Keratinocyte (primary cell): ENCODE results near the gene NR1H4. TPM values are rescaled to one million over a fixed set of nuclear protein-coding genes. Genes with fewer than 3 reads are reported as not detected.

Experiments
- DNase-seq: peaks from one replicate; pipeline ENCODE4 v3.0.0-alpha.2; 2011; ENCODE audit warnings: low read depth, missing footprints, low spot score
- FAIRE-seq: peaks from 2 replicates; lab custom pipeline; 2011; peaks lifted over from hg19 to GRCh38; lab: Jason Lieb, UNC
- H2AFZ ChIP-seq: 2 replicates; pipeline ENCODE4 v1.6.0; 2012; ENCODE audit warnings: low read length, control low read depth, inconsistent platforms; ENCODE audit not compliant: control insufficient read depth
- H3K27ac ChIP-seq: 2 replicates; pipeline ENCODE4 v1.5.1; 2011; ENCODE audit warnings: low read length; ENCODE audit not compliant: control insufficient read depth, insufficient read depth
- H3K27me3 ChIP-seq: 3 replicates; pipeline ENCODE4 v1.6.0; 2011; ENCODE audit warnings: low read length; ENCODE audit not compliant: control insufficient read depth, insufficient read depth; ENCODE audit errors: extremely low read depth
- H3K36me3 ChIP-seq, 2 experiments: 2 replicates in 1 of 2; 3 replicates in 1 of 2; pipeline ENCODE4 v1.5.1; 2011; ENCODE audit warnings: low read length in 2 of 2, mild to moderate bottlenecking in 1 of 2; ENCODE audit not compliant: control insufficient read depth in 2 of 2, insufficient read depth in 2 of 2; ENCODE audit errors: extremely low read depth in 1 of 2
- H3K4me1 ChIP-seq: 3 replicates; pipeline ENCODE4 v1.5.1; 2011; ENCODE audit warnings: low read length; ENCODE audit not compliant: control insufficient read depth, insufficient read depth; ENCODE audit errors: extremely low read depth
- H3K4me2 ChIP-seq: 3 replicates; pipeline ENCODE4 v1.6.0; 2011; ENCODE audit warnings: low read depth, low read length; ENCODE audit not compliant: control insufficient read depth, insufficient read depth; ENCODE audit errors: extremely low read depth
- H3K4me3 ChIP-seq, 3 experiments: fragments of 200-600 bp in 1 of 3; sonication (generic) in 1 of 3; 2 replicates in 2 of 3; 3 replicates in 1 of 3; pipeline ENCODE4 v1.5.1; 2011 to 2016; ENCODE audit warnings: low read length in 3 of 3, mild to moderate bottlenecking in 3 of 3, control low read depth in 2 of 3, inconsistent platforms in 1 of 3, low read depth in 1 of 3, mixed read lengths in 1 of 3, mixed run types in 1 of 3, moderate library complexity in 1 of 3; ENCODE audit not compliant: control insufficient read depth in 2 of 3, insufficient read depth in 2 of 3; ENCODE audit errors: extremely low read depth in 1 of 3
- H3K79me2 ChIP-seq: 2 replicates; pipeline ENCODE4 v1.6.0; 2012; ENCODE audit warnings: low read length; ENCODE audit not compliant: control insufficient read depth, insufficient read depth
- H3K9ac ChIP-seq: 3 replicates; pipeline ENCODE4 v1.6.0; 2011; ENCODE audit warnings: low read length; ENCODE audit not compliant: control insufficient read depth, insufficient read depth; ENCODE audit errors: extremely low read depth
- H3K9me1 ChIP-seq: 3 replicates; pipeline ENCODE4 v1.6.0; 2011; ENCODE audit warnings: low read length; ENCODE audit not compliant: control insufficient read depth, insufficient read depth; ENCODE audit errors: extremely low read depth
- H3K9me3 ChIP-seq: 2 replicates; pipeline ENCODE4 v1.5.1; 2012; ENCODE audit warnings: low read depth, low read length; ENCODE audit not compliant: control insufficient read depth
- H4K20me1 ChIP-seq: 3 replicates; pipeline ENCODE4 v1.6.0; 2011; ENCODE audit warnings: low read length; ENCODE audit not compliant: control insufficient read depth, insufficient read depth; ENCODE audit errors: extremely low read depth
- EZH2 ChIP-seq: IDR thresholded peaks from one replicate; pipeline ENCODE4 v1.6.1; 2012; ENCODE audit warnings: inconsistent platforms, mild to moderate bottlenecking, low read length, moderate library complexity
- dilution Hi-C: fragments of 300-500 bp; cut with MboI; formaldehyde crosslinking; loops from one replicate; pipeline ENCODE4 v1.7.0; 2020; ENCODE audit warnings: low sequenced_read_pairs; ENCODE audit not compliant: extremely low pct_ligation_motif_present
- polyA plus RNA-seq, 5 experiments: library from polyadenylated mRNA; depleted of rRNA in 3 of 5; stranded (reverse) in 3 of 5; stranded (forward) in 1 of 5; unstranded in 1 of 5; fragments of >200 nt; gene quantifications; 1 replicate in 1 of 5; 2 replicates in 3 of 5; 3 replicates in 1 of 5; pipeline versions ENCODE4 v1.2.1 to v1.2.3, GENCODE V29; 2011 to 2012; ENCODE audit warnings: missing spikeins in 2 of 5, low read depth in 1 of 5, low replicate concordance in 1 of 5
- TF ChIP-seq, protein P1 (sequence below), 3 experiments: IDR thresholded peaks in 1 of 3; conservative IDR thresholded peaks in 1 of 3; optimal IDR thresholded peaks in 1 of 3; 2 replicates in 2 of 3; 3 replicates in 1 of 3; pipeline versions ENCODE3 to v1.5.1; 2011; ENCODE audit warnings: low read length in 3 of 3, mild to moderate bottlenecking in 3 of 3, moderate library complexity in 2 of 3, control low read depth in 1 of 3, inconsistent platforms in 1 of 3; ENCODE audit not compliant: insufficient read depth in 2 of 3; ENCODE audit errors: extremely low read depth in 1 of 3

The NR1H4 gene
- polyA plus RNA-seq, 1 donor (not counting 4 experiments of a cell fraction or from before 2014, with no cell fraction given) = not detected

DNA sequence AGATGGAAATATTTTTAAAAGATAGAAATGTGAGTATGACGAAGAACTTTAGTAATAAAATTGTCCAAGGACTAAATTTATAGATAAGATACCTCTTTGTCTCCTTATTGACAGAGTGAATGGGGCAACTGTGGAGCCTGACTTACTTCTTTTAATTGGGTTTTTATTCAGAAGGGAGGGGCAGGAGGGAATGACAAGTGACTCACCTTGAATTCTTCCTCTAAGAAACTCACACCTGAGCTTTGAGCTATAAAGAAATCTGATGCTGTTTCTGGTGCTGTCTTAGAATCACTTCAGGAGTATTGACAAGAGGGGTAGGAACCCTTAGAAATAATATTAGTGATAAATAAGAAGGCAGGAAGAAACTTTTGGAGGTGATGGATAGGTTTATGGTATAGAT lies 951 bp downstream of the NR1H4 start:
- Histone ChIP-seq H3K9ac (no peak overlapping the region), H3K27me3 (no peaks in the 10 kb centered on the region), H4K20me1 (no peaks in the 10 kb centered on the region), H3K36me3 (no peaks in the 10 kb centered on the region), H3K4me2 (no peak overlapping the region), H3K27ac (no peak overlapping the region), H3K4me1 (no peaks in the 10 kb centered on the region), H3K9me3 (no peaks in the 10 kb centered on the region), H3K4me3 (no peak overlapping the region), H2AFZ (no peak overlapping the region), H3K79me2 (no peaks in the 10 kb centered on the region), H3K9me1 (no peaks in the 10 kb centered on the region)
- DNase-seq = no peak
- TF ChIP-seq EZH2 = no peak
- TF ChIP-seq, protein P1, sequence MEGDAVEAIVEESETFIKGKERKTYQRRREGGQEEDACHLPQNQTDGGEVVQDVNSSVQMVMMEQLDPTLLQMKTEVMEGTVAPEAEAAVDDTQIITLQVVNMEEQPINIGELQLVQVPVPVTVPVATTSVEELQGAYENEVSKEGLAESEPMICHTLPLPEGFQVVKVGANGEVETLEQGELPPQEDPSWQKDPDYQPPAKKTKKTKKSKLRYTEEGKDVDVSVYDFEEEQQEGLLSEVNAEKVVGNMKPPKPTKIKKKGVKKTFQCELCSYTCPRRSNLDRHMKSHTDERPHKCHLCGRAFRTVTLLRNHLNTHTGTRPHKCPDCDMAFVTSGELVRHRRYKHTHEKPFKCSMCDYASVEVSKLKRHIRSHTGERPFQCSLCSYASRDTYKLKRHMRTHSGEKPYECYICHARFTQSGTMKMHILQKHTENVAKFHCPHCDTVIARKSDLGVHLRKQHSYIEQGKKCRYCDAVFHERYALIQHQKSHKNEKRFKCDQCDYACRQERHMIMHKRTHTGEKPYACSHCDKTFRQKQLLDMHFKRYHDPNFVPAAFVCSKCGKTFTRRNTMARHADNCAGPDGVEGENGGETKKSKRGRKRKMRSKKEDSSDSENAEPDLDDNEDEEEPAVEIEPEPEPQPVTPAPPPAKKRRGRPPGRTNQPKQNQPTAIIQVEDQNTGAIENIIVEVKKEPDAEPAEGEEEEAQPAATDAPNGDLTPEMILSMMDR (optimal IDR thresholded peaks at IDR 0.05 in 1 of 3, IDR thresholded peaks at IDR 0.05 in 1 of 3, conservative IDR thresholded peaks at IDR 0.05 in 1 of 3; ENCODE audit: extremely low read depth in 1 of 3, insufficient read depth in 2 of 3, low read length in 3 of 3) = no peak
- FAIRE-seq = no peak
- dilution Hi-C loops = no loop called here

DNA sequence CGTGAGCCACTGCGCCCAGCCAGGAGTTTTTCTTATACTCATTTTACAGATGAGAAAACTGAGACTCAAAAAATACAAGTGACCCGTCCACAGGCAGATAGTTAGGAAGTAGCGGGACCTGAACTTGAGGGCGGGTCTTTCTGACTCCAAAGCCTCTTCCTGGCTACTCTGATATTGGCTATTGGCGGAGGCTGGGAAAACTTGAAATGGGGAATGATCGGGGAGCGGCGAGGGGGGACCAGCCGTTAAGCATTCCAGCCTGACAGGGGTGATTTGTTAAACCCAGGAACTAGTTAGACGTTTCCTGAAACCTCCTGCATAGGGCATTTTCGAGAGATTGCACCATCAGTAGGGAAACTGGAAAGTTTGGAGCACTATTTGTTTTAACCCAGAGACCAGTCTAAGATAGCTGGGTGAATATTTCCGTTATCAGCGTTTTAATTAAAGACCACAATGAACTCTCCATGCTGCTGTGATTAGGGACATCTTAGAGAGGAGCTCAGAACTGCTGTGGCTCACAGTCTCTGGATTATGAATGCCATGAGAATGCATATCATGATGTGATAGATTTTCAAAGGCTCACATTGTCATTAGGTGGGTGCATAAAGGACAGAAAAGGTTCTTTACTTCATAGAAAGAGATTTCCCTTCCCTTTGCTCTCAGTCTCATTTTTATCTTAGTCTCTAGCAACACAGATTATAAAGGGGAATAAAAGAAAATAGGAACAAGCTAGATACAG lies 2.5 kb downstream of the NR1H4 start:
- no peaks in the 10 kb centered on the region for H3K9me3 ChIP-seq
- no peak overlapping the region for H3K27ac ChIP-seq
- no peaks in the 10 kb centered on the region for H3K27me3 ChIP-seq
- DNase-seq (no peak), FAIRE-seq (no peak)
- H3K4me2 ChIP-seq = no peak overlapping the region
- TF ChIP-seq, protein P1 (optimal IDR thresholded peaks at IDR 0.05 in 1 of 3, IDR thresholded peaks at IDR 0.05 in 1 of 3, conservative IDR thresholded peaks at IDR 0.05 in 1 of 3; ENCODE audit: extremely low read depth in 1 of 3, insufficient read depth in 2 of 3, low read length in 3 of 3) = no peak
- TF ChIP-seq EZH2 = no peak
- no peaks in the 10 kb centered on the region for H3K9me1 ChIP-seq
- H3K9ac ChIP-seq = no peak overlapping the region
- no peaks in the 10 kb centered on the region for H3K36me3 ChIP-seq
- H3K4me1 ChIP-seq = no peaks in the 10 kb centered on the region
- dilution Hi-C loops = no loop called here
- no peaks in the 10 kb centered on the region for H4K20me1 ChIP-seq
- H2AFZ ChIP-seq = no peak overlapping the region
- H3K79me2 ChIP-seq = no peaks in the 10 kb centered on the region
- H3K4me3 ChIP-seq = no peak overlapping the region
